KG1 (cell line): ENCODE measurements around the gene SPEF2.

ENCODE experiments used
- DNase-seq: peaks from one replicate; lab custom pipeline; 2025; lab: John Stamatoyannopoulos, UW

SPEF2 gene

GRCh38 chr5:35785601-35786085 lies 168.0 kb downstream of the SPEF2 start:
- DNase-seq, result no peak

GRCh38 chr5:35788724-35789123 lies 171.1 kb downstream of the SPEF2 start:
- no peak for DNase-seq

- no peak for DNase-seq
Observed at GRCh38 chr5:35789732-35790456, 172.2 kb downstream of the SPEF2 start.

- DNase-seq, result no peak
Observed at GRCh38 chr5:35790457-35790822, 172.8 kb downstream of the SPEF2 start.

- DNase-seq, result no peak
Observed at GRCh38 chr5:35794328-35794619, 176.6 kb downstream of the SPEF2 start.

GRCh38 chr5:35794684-35795375 lies 177.2 kb downstream of the SPEF2 start:
- DNase-seq, result no peak

GRCh38 chr5:35799181-35799580 lies 181.5 kb downstream of the SPEF2 start:
- no peak for DNase-seq

- DNase-seq, result no peak
Observed at GRCh38 chr5:35799753-35800152, 182.1 kb downstream of the SPEF2 start.

- no peak for DNase-seq
Observed at GRCh38 chr5:35803191-35803651, 185.6 kb downstream of the SPEF2 start.

GRCh38 chr5:35804201-35804653 lies 186.6 kb downstream of the SPEF2 start:
- DNase-seq, result no peak

GRCh38 chr5:35804841-35805240 lies 187.2 kb downstream of the SPEF2 start:
- no peak for DNase-seq

- DNase-seq, result no peak
Observed at GRCh38 chr5:35810601-35811000, 192.9 kb downstream of the SPEF2 start.

- DNase-seq, result no peak
Observed at GRCh38 chr5:35811108-35811741, 193.6 kb downstream of the SPEF2 start.

- no peak for DNase-seq
Observed at GRCh38 chr5:35813521-35813920, 195.9 kb downstream of the SPEF2 start.

GRCh38 chr5:35815089-35815936 lies 197.7 kb downstream of the SPEF2 start:
- no peak for DNase-seq

GRCh38 chr5:35816881-35817521 lies 199.3 kb downstream of the SPEF2 start:
- no peak for DNase-seq

- no peak for DNase-seq
Observed at GRCh38 chr5:35819026-35819425, 201.4 kb downstream of the SPEF2 start.

- no peak for DNase-seq
Observed at GRCh38 chr5:35819668-35820067, 202.0 kb downstream of the SPEF2 start.

- DNase-seq, result no peak
Observed at GRCh38 chr5:35820735-35821134, 203.1 kb downstream of the SPEF2 start.

- DNase-seq, result no peak
Observed at GRCh38 chr5:35821513-35821912, 203.8 kb downstream of the SPEF2 start.

GRCh38 chr5:35822511-35822910 lies 204.8 kb downstream of the SPEF2 start:
- no peak for DNase-seq
